Caco-2 (cell line): Measurements from ENCODE around the gene TRIM3. TPM values are rescaled to one million over a fixed set of nuclear protein-coding genes. Genes with fewer than 3 reads are reported as not detected.
"Not testable (repeated sequence)": the region's sequence is repeated elsewhere in the genome, so short reads cannot be mapped to it uniquely, and the experiment has no call there.

ENCODE experiments used
- Bru-seq: library from RNA; stranded (reverse); fragments of 400-500 nt; gene quantifications from one replicate; lab custom pipeline; 2021; lab: Mats Ljungman, UMichigan
- BruChase-seq, 2 experiments: library from RNA; stranded (reverse); fragments of 400-500 nt; gene quantifications; one replicate each; lab custom pipeline; 2021; lab: Mats Ljungman, UMichigan
- BruUV-seq: library from RNA; stranded (reverse); fragments of 400-500 nt; replicated peaks from 2 replicates; lab custom pipeline; 2021; lab: Mats Ljungman, UMichigan
- CTCF ChIA-PET: fragments of 300-600 bp; sonication (Branson Sonifier 250); formaldehyde crosslinking; loops from one replicate; lab custom pipeline; 2022; ENCODE audit warnings: antibody characterized with exemption; lab: Charles Lee
- POLR2A ChIA-PET: fragments of 300-600 bp; sonication (Branson Sonifier 250); formaldehyde crosslinking; loops from one replicate; lab custom pipeline; 2022; ENCODE audit warnings: antibody characterized with exemption; lab: Charles Lee
- DNase-seq, 2 experiments: peaks; one replicate each; pipeline versions ENCODE4 v3.0.0 to v3.0.0-alpha.2; 2020 to 2022
- H3K27me3 ChIP-seq: replicated peaks from 2 replicates; pipeline ENCODE4 v1.6.0; 2011; ENCODE audit warnings: low read length; ENCODE audit not compliant: control insufficient read depth, insufficient read depth
- H3K36me3 ChIP-seq: 2 replicates; pipeline ENCODE4 v1.5.1; 2011; ENCODE audit warnings: low read length; ENCODE audit not compliant: control insufficient read depth, insufficient read depth
- H3K4me1 ChIP-seq: fragments of 250-450 bp; sonication (Bioruptor Pico); 2 replicates; pipeline ENCODE4 v1.5.1; 2020; ENCODE audit warnings: mild to moderate bottlenecking
- H3K4me3 ChIP-seq: 2 replicates; pipeline ENCODE4 v1.5.1; 2011; ENCODE audit warnings: low read depth, mild to moderate bottlenecking, control low read depth, low read length
- H3K9me3 ChIP-seq: fragments of 250-450 bp; sonication (Bioruptor Pico); 2 replicates; pipeline ENCODE4 v1.5.1; 2020; ENCODE audit warnings: mild to moderate bottlenecking, moderate library complexity
- H3K27ac Mint-ChIP-seq: one replicate; pipeline ENCODE4 v1.8.0; 2022; ENCODE audit warnings: mixed read lengths; ENCODE audit not compliant: unreplicated experiment
- H3K27me3 Mint-ChIP-seq: one replicate; pipeline ENCODE4 v1.8.0; 2022; ENCODE audit warnings: mixed read lengths; ENCODE audit not compliant: insufficient read depth, unreplicated experiment
- H3K36me3 Mint-ChIP-seq: one replicate; pipeline ENCODE4 v1.8.0; 2022; ENCODE audit warnings: mild to moderate bottlenecking, mixed read lengths; ENCODE audit not compliant: insufficient read depth, unreplicated experiment
- H3K4me1 Mint-ChIP-seq: one replicate; pipeline ENCODE4 v1.8.0; 2022; ENCODE audit warnings: low read depth, mixed read lengths; ENCODE audit not compliant: unreplicated experiment
- H3K4me3 Mint-ChIP-seq: one replicate; pipeline ENCODE4 v1.8.0; 2022; ENCODE audit warnings: mild to moderate bottlenecking, moderate library complexity, mixed read lengths; ENCODE audit not compliant: unreplicated experiment
- H3K9me3 Mint-ChIP-seq: one replicate; pipeline ENCODE4 v1.8.0; 2022; ENCODE audit warnings: mixed read lengths; ENCODE audit not compliant: unreplicated experiment
- CTCF ChIP-seq, 2 experiments: fragments of 200-600 bp in 1 of 2; IDR thresholded peaks; 1 replicate in 1 of 2; 2 replicates in 1 of 2; pipeline versions ENCODE4 v1.5.1 to v1.8.0; 2011 to 2022; ENCODE audit warnings: antibody characterized with exemption in 1 of 2, control low read depth in 1 of 2, inconsistent platforms in 1 of 2, low read depth in 1 of 2, low read length in 1 of 2, mild to moderate bottlenecking in 1 of 2, moderate library complexity in 1 of 2; ENCODE audit not compliant: insufficient read depth in 1 of 2, severe bottlenecking in 1 of 2, unreplicated experiment in 1 of 2
- intact Hi-C: fragments of 100-400 bp; cut with micrococcal nuclease; formaldehyde crosslinking; loops from one replicate; pipeline ENCODE4 v1.10.0; 2022; ENCODE audit not compliant: unreplicated experiment
- long read RNA-seq: library from polyadenylated mRNA; stranded (forward); transcript quantifications from one replicate; pipeline ENCODE4 v2.0.0, GENCODE V29; 2022
- total RNA-seq: library from RNA; stranded (reverse); gene quantifications from 2 replicates; pipeline ENCODE4 v1.2.3, GENCODE V29; 2022

The TRIM3 gene
- 28.0 and 33.4 TPM in 2 replicates for total RNA-seq
- percentile 64 among the genes with signal in this experiment for Bru-seq, nascent RNA
- percentile 68 among the genes with signal in this experiment for BruChase-seq, experiment 1, labeled RNA remaining after a 2-hour chase
- percentile 60 among the genes with signal in this experiment for BruChase-seq, experiment 2, labeled RNA remaining after a 6-hour chase
- long read RNA-seq, transcript TRIM3-201 (12 exons, 2,879 nt): major isoform, 16 of 48 reads
- long read RNA-seq, partial matches to known transcripts: 2 of 48 reads
- long read RNA-seq, other reads (novel, unspliced or antisense): 25 of 48 reads

- Histone ChIP-seq H3K4me3 (peak within 1 kb of the TSS; percentile 65), H3K9me3 (no peaks in the 10 kb centered on the region), H3K27me3 (no peaks in the 10 kb centered on the region), H3K36me3 (0 out of 2 replicates have a peak, but pooled peaks cover 7% of the 10 kb centered on the region), H3K4me1 (peaks cover 30% of the 10 kb centered on the region)
- peak; percentile 92 to 94 for DNase-seq
- Mint-ChIP-seq H3K4me3 (peak within 1 kb of the TSS; percentile 84), H3K27me3 (no peaks in the 10 kb centered on the region), H3K4me1 (peaks cover 29% of the 10 kb centered on the region), H3K36me3 (peaks cover 50% of the 10 kb centered on the region), H3K27ac (peak within 1 kb of the TSS; percentile 96), H3K9me3 (no peaks in the 10 kb centered on the region)
- no TSS peak for BruUV-seq
- peak in 1 of 2 experiments; percentile 39 for TF ChIP-seq CTCF (IDR thresholded peaks at IDR 0.05; ENCODE audit: insufficient read depth in 1 of 2, low read depth in 1 of 2, low read length in 1 of 2, severe bottlenecking in 1 of 2, unreplicated experiment in 1 of 2)
- POLR2A ChIA-PET: interaction anchor here (0.6 kb wide), 1 partner anchor 31 kb away, joined by 4 read pairs; no protein-coding TSS in a partner anchor
- CTCF ChIA-PET: interaction anchor here (1.0 to 3.5 kb wide), 4 partner anchors 14 to 145 kb away, joined by 3 to 19 read pairs (median 4); partner anchors contain the start of gene TPP1
- intact Hi-C loops: loop anchor here (1.0 to 2.0 kb wide), 5 partner anchors 8 to 131 kb away; partner anchors contain the start of genes ARFIP2, SMPD1 and TIMM10B
These were observed at the start of gene TRIM3 for GRCh38 chr11:6473451-6474412. Gene TRIM3, minus strand, starts transcription at chr11:6473941. Its CDS starts 8,246 bp downstream, at chr11:6465695.

GRCh38 chr11:6523253-6523652, 49.5 kb upstream of the TRIM3 start:
- H3K4me1 ChIP-seq: no peaks in the 10 kb centered on the region
- H3K9me3 Mint-ChIP-seq: no peaks in the 10 kb centered on the region
- no peaks in the 10 kb centered on the region for H3K27me3 ChIP-seq
- H3K4me3 ChIP-seq: no peak overlapping the region
- POLR2A ChIA-PET: no interaction called here
- DNase-seq: no peak
- H3K4me1 Mint-ChIP-seq: peaks cover 7% of the 10 kb centered on the region
- H3K27me3 Mint-ChIP-seq: no peaks in the 10 kb centered on the region
- TF ChIP-seq CTCF (IDR thresholded peaks at IDR 0.05; ENCODE audit: insufficient read depth in 1 of 2, low read depth in 1 of 2, low read length in 1 of 2, severe bottlenecking in 1 of 2, unreplicated experiment in 1 of 2): no peak
- no peaks in the 10 kb centered on the region for H3K36me3 ChIP-seq
- H3K36me3 Mint-ChIP-seq: no peaks in the 10 kb centered on the region
- intact Hi-C loops: no loop called here
- no peaks in the 10 kb centered on the region for H3K9me3 ChIP-seq
- CTCF ChIA-PET: no interaction called here
- BruUV-seq: no TSS peak
- no peak overlapping the region for H3K4me3 Mint-ChIP-seq
- H3K27ac Mint-ChIP-seq: no peak overlapping the region

DNA sequence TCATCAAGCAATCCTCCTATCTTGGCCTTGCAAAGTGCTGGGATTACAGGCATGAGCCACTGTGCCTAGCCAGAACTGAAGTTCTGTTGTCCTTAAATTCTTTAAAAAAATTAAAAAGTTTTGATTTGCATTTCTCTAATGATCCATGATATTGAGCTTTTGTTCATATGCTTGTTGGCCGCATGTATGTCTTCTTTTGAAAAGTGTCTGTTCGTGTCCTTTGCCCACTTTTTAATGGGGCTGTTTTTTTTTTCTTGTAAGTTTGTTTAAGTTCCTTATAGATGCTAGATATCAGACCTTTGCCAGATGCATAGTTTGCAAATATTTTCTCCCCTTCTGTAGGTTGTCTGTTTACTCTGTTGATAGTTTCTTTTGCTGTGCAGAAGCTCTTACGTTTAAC, 48.2 kb upstream of the TRIM3 start:
- DNase-seq, H3K9me3 Mint-ChIP-seq, H3K9me3 ChIP-seq, H3K4me1 ChIP-seq, intact Hi-C loops, BruUV-seq, H3K4me3 Mint-ChIP-seq, H3K27me3 Mint-ChIP-seq, H3K36me3 ChIP-seq, CTCF ChIA-PET, H3K27me3 ChIP-seq, H3K4me3 ChIP-seq, H3K4me1 Mint-ChIP-seq, H3K27ac Mint-ChIP-seq, POLR2A ChIA-PET, H3K36me3 Mint-ChIP-seq: not testable (repeated sequence)
